Spleen (tissue), 11 donors: Measurements from ENCODE around the gene BSN. TPM values are rescaled to one million over a fixed set of nuclear protein-coding genes. Genes with fewer than 3 reads are reported as not detected.
"Not testable (repeated sequence)": the region's sequence is repeated elsewhere in the genome, so short reads cannot be mapped to it uniquely, and the experiment has no call there.

Experiments used
- DNase-seq: peaks from one replicate; pipeline ENCODE4 v3.0.0-alpha.2; 2020
- H3K27ac ChIP-seq, 8 donors: fragments of 200-600 bp; sonication (generic) in 7 of 8; 1 replicate in 4 of 8; 2 replicates in 4 of 8; pipeline versions ENCODE4 v1.5.0 to v1.8.0; 2016 to 2021; ENCODE audit warnings: inconsistent platforms in 4 of 8, mild to moderate bottlenecking in 4 of 8, moderate library complexity in 1 of 8
- H3K27me3 ChIP-seq, 7 donors: fragments of 200-600 bp; sonication (generic) in 6 of 7; replicated peaks in 1 of 7; 1 replicate in 4 of 7; 2 replicates in 3 of 7; pipeline versions ENCODE4 v1.5.0 to v1.8.0; 2016 to 2021; ENCODE audit warnings: inconsistent platforms in 3 of 7, mild to moderate bottlenecking in 1 of 7
- H3K36me3 ChIP-seq, 6 donors: fragments of 200-600 bp; sonication (generic) in 5 of 6; 1 replicate in 4 of 6; 2 replicates in 2 of 6; pipeline versions ENCODE4 v1.5.0 to v1.8.0; 2016 to 2021; ENCODE audit warnings: inconsistent platforms in 2 of 6
- H3K4me1 ChIP-seq, 6 donors: fragments of 200-600 bp; sonication (generic) in 5 of 6; 1 replicate in 3 of 6; 2 replicates in 3 of 6; pipeline versions ENCODE4 v1.5.0 to v1.8.0; 2016 to 2021; ENCODE audit warnings: inconsistent platforms in 3 of 6
- H3K4me3 ChIP-seq, 8 donors: fragments of 200-600 bp; sonication (generic) in 7 of 8; 1 replicate in 4 of 8; 2 replicates in 4 of 8; pipeline versions ENCODE4 v1.5.0 to v1.8.0; 2016 to 2021; ENCODE audit warnings: inconsistent platforms in 4 of 8, mild to moderate bottlenecking in 4 of 8, moderate library complexity in 2 of 8
- H3K9me3 ChIP-seq, 8 donors: fragments of 200-600 bp; sonication (generic) in 7 of 8; 1 replicate in 4 of 8; 2 replicates in 4 of 8; pipeline versions ENCODE4 v1.5.0 to v1.8.0; 2016 to 2021; ENCODE audit warnings: inconsistent platforms in 4 of 8
- POLR2A ChIP-seq, 3 donors: fragments of 450-650 bp; IDR thresholded peaks; one replicate each; pipeline ENCODE4 v1.5.1; 2017; ENCODE audit warnings: antibody characterized with exemption in 3 of 3, mild to moderate bottlenecking in 1 of 3
- POLR2AphosphoS5 ChIP-seq, 3 donors: sonication (generic); formaldehyde crosslinking; IDR thresholded peaks; one replicate each; pipeline ENCODE4 v1.5.1; 2017; ENCODE audit warnings: antibody characterized with exemption in 3 of 3
- WGBS, 5 donors: extraction: QIAGEN DNeasy Blood & Tissue Kit in 3 of 5; methylation state at CpG; one replicate each; pipeline versions ENCODE4 v1.1.5 to v1.1.7; 2013 to 2018; 5-methylcytosine and 5-hydroxymethylcytosine counted together
- intact Hi-C: fragments of 100-400 bp; cut with DNase I; formaldehyde crosslinking; loops from one replicate; pipeline ENCODE4 v1.15.0; 2023; ENCODE audit warnings: low total_unique reads
- polyA plus RNA-seq, 3 donors: library from polyadenylated mRNA; stranded (reverse); fragments of 200-250 nt; gene quantifications; one replicate each; pipeline ENCODE4 v1.2.1, GENCODE V29; 2013
- total RNA-seq, 7 donors: library from RNA; depleted of rRNA in 3 of 7; stranded (reverse); fragments of >200 nt in 3 of 7; fragmentation: NEBNext Ultra II Directional in 4 of 7; extraction: Animal tissue kit (Norgen Biotek cat#: 25700) in 4 of 7; gene quantifications; one replicate each; pipeline versions ENCODE4 v1.1.0 to v1.2.1, GENCODE V29; 2016 to 2021
- TF ChIP-seq, protein P1 (sequence below), 11 experiments: fragments of 200-600 bp in 7 of 11; fragments of 450-650 bp in 4 of 11; sonication (generic) in 4 of 11; IDR thresholded peaks in 8 of 11; conservative IDR thresholded peaks in 3 of 11; 1 replicate in 7 of 11; 2 replicates in 4 of 11; pipeline versions ENCODE4 v1.4.0 to v1.8.0; 2016 to 2021; ENCODE audit warnings: antibody characterized with exemption in 11 of 11, inconsistent platforms in 4 of 11, mild to moderate bottlenecking in 1 of 11
- donor health status: healthy with polysubstance abuse.
- donor health status: DM: no; HTN: no; CAD: no; lungs with moderate emphysema.
- donor health status: DM: no; HTN: no; CAD: no.
- donor health status: Bipolar disorder and iron deficiency.
- donor health status: healthy.
- donor health status: DM: no; HTN: no; CAD: no.
- donor health status: DM: yes; HTN: yes; CAD: no.

Gene BSN
- total and polyA plus RNA-seq, 10 donors, result 0.02 to 1.1 (median 0.36) TPM

DNA sequence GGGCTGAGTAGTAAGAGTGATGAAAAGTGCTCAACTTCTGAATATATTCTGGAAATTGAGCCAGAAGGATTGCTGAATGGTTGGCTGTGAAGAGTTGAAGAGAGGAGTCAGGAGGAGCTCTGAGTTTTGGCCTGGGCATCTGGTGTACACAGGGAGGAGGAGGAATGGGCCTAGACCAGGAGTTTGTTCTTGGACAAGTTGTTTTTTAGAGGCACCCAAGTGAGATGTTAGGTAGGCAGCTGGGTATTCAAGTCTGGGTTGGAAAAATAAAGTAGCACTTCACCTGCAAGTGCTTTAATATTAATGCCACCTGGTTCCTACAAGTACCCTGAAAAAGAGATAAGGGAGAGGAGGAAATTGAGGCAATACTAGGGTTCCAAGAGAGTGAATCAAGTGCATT is 14.7 kb downstream of the BSN start:
- H3K36me3 ChIP-seq, result no peaks in the 10 kb centered on the region
- H3K9me3 ChIP-seq, result no peaks in the 10 kb centered on the region
- no peaks in the 10 kb centered on the region for H3K27me3 ChIP-seq
- DNase-seq, result no peak
- H3K27ac ChIP-seq, result no peak overlapping the region
- H3K4me3 ChIP-seq, result no peak overlapping the region
- intact Hi-C loops, result no loop called here
- no peak for TF ChIP-seq POLR2A (IDR thresholded peaks at IDR 0.05)
- TF ChIP-seq, protein P1, sequence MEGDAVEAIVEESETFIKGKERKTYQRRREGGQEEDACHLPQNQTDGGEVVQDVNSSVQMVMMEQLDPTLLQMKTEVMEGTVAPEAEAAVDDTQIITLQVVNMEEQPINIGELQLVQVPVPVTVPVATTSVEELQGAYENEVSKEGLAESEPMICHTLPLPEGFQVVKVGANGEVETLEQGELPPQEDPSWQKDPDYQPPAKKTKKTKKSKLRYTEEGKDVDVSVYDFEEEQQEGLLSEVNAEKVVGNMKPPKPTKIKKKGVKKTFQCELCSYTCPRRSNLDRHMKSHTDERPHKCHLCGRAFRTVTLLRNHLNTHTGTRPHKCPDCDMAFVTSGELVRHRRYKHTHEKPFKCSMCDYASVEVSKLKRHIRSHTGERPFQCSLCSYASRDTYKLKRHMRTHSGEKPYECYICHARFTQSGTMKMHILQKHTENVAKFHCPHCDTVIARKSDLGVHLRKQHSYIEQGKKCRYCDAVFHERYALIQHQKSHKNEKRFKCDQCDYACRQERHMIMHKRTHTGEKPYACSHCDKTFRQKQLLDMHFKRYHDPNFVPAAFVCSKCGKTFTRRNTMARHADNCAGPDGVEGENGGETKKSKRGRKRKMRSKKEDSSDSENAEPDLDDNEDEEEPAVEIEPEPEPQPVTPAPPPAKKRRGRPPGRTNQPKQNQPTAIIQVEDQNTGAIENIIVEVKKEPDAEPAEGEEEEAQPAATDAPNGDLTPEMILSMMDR (IDR thresholded peaks at IDR 0.05 in 8 of 11, conservative IDR thresholded peaks at IDR 0.05 in 3 of 11), result no peak
- TF ChIP-seq POLR2AphosphoS5 (IDR thresholded peaks at IDR 0.05), result no peak
- no peaks in the 10 kb centered on the region for H3K4me1 ChIP-seq

DNA sequence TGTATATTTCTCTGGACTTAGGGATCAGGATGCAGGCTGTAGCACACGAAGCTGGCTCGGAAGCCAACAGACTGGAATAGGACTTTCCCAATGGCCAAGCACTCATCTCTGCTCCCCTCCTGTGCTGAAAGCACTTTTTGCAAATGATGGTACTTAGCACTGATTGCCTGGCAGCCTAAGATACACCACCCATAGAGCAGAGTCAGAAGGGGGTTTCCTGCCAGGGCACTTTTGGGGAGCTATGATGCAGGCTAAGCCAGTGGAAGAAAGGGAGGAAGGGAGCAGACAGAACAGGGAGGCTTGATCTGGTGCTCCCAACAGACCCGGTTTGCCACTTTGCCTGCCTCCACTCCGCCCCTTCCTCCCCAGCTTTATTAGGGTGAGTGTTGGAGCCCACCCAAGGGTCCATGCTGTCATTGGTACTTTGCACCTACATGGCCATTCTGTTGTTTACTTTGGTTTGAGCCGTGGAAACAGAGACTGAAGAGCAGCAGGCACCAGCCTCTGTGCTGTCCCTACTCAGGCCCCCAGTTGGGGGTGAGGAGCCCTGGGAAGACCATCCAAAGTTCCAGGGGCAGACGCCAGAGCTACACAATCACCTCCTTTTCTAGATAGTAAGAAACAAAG is 15.9 kb downstream of the BSN start:
- no peak for TF ChIP-seq POLR2A (IDR thresholded peaks at IDR 0.05)
- TF ChIP-seq POLR2AphosphoS5 (IDR thresholded peaks at IDR 0.05), result no peak
- TF ChIP-seq, protein P1 (IDR thresholded peaks at IDR 0.05 in 8 of 11, conservative IDR thresholded peaks at IDR 0.05 in 3 of 11), result no peak
- H3K27me3 ChIP-seq, result no peaks in the 10 kb centered on the region
- H3K9me3 ChIP-seq, result no peaks in the 10 kb centered on the region
- intact Hi-C loops, result no loop called here
- no peaks in the 10 kb centered on the region for H3K36me3 ChIP-seq
- DNase-seq, result no peak
- H3K4me1 ChIP-seq, result no peaks in the 10 kb centered on the region
- no peak overlapping the region for H3K4me3 ChIP-seq
- no peak overlapping the region for H3K27ac ChIP-seq
- WGBS, 5 donors, result 64 to 88% (median 78%) methylated on average over 6 of the region's 6 CpGs

DNA sequence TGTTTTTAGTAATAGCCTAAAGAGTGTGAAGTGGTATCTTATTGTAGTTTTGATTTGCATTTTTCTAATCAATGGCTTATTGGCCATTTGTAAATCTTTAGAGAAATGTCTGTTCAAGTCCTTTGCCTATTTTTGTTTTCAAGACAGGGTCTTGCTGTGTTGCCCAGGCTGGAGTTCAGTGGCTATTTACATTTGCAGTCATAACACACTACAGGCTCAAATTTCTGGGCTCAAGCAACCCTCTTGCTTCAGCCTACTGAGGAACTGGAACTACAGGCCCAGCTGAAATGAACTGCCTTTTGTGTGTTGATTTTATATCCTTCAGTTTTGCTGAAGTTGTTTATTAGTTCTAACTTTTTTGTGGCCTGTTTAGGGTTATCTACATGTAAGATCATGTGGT is 27.9 kb downstream of the BSN start:
- no peaks in the 10 kb centered on the region for H3K4me1 ChIP-seq
- TF ChIP-seq POLR2A (IDR thresholded peaks at IDR 0.05), result no peak
- TF ChIP-seq, protein P1 (IDR thresholded peaks at IDR 0.05 in 8 of 11, conservative IDR thresholded peaks at IDR 0.05 in 3 of 11), result no peak
- TF ChIP-seq POLR2AphosphoS5 (IDR thresholded peaks at IDR 0.05), result no peak
- H3K27me3 ChIP-seq, result no peaks in the 10 kb centered on the region
- H3K9me3 ChIP-seq, result no peaks in the 10 kb centered on the region
- intact Hi-C loops, result no loop called here
- no peak overlapping the region for H3K27ac ChIP-seq
- no peak for DNase-seq
- H3K4me3 ChIP-seq, result no peak overlapping the region
- no peaks in the 10 kb centered on the region for H3K36me3 ChIP-seq

- H3K27ac ChIP-seq, intact Hi-C loops, H3K9me3 ChIP-seq, H3K4me1 ChIP-seq, DNase-seq, H3K27me3 ChIP-seq, H3K4me3 ChIP-seq, H3K36me3 ChIP-seq: not testable (repeated sequence)
- 85 to 96% (median 88%) methylated on average over 20 of the region's 20 CpGs for WGBS, 5 donors
Observed at GRCh38 chr3:49585261-49585755, 31.0 kb downstream of the BSN start.

GRCh38 chr3:49591615-49592014 is 37.3 kb downstream of the BSN start:
- Histone ChIP-seq H3K27me3 (no peaks in the 10 kb centered on the region), H3K27ac (no peak overlapping the region), H3K9me3 (no peaks in the 10 kb centered on the region), H3K4me1 (no peaks in the 10 kb centered on the region), H3K36me3 (no peaks in the 10 kb centered on the region), H3K4me3 (no peak overlapping the region)
- TF ChIP-seq POLR2A (IDR thresholded peaks at IDR 0.05), result no peak
- TF ChIP-seq POLR2AphosphoS5 (IDR thresholded peaks at IDR 0.05), result no peak
- TF ChIP-seq, protein P1 (IDR thresholded peaks at IDR 0.05 in 8 of 11, conservative IDR thresholded peaks at IDR 0.05 in 3 of 11), result no peak
- no peak for DNase-seq
- WGBS, 5 donors, result 69 to 83% (median 82%) methylated on average over 3 of the region's 3 CpGs
- intact Hi-C loops, result no loop called here
